Astrocyte (in vitro differentiated cells and primary cell): Measurements from ENCODE around the gene GALNT17.

Experiments
- EZH2 ChIP-seq: IDR thresholded peaks from 2 replicates; pipeline ENCODE4 v1.6.1; 2012; ENCODE audit warnings: mild to moderate bottlenecking, low read length, inconsistent platforms; ENCODE audit not compliant: insufficient read depth
- TF ChIP-seq, protein P1 (sequence below): IDR thresholded peaks from 2 replicates; pipeline ENCODE4 v1.5.1; 2011; ENCODE audit warnings: low read depth, mild to moderate bottlenecking, inconsistent platforms, low read length, moderate library complexity; ENCODE audit not compliant: insufficient read depth

DNA sequence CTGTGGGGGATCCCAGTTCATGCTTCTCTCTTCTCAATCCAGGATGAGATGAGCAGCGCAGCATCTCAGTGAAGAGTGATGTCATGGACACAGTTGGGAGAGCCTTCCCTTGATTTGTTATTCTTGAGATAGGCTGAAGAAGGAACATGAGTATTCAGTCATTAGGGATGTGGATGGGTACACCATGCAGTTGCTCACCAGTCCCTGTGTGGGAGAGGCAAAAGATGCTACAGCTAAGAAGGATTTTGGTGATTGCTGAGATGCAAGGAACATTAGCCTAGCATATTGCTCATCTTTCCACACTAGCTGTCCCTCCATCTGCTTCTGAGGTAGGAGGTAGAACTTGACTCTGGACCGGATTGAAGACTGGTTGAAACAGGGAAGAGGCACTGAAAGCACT, 179.6 kb downstream of the GALNT17 start:
- TF ChIP-seq, protein P1, sequence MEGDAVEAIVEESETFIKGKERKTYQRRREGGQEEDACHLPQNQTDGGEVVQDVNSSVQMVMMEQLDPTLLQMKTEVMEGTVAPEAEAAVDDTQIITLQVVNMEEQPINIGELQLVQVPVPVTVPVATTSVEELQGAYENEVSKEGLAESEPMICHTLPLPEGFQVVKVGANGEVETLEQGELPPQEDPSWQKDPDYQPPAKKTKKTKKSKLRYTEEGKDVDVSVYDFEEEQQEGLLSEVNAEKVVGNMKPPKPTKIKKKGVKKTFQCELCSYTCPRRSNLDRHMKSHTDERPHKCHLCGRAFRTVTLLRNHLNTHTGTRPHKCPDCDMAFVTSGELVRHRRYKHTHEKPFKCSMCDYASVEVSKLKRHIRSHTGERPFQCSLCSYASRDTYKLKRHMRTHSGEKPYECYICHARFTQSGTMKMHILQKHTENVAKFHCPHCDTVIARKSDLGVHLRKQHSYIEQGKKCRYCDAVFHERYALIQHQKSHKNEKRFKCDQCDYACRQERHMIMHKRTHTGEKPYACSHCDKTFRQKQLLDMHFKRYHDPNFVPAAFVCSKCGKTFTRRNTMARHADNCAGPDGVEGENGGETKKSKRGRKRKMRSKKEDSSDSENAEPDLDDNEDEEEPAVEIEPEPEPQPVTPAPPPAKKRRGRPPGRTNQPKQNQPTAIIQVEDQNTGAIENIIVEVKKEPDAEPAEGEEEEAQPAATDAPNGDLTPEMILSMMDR = no peak
- no peak for TF ChIP-seq EZH2
